SK-N-SH treated with all-trans-retinoic acid at 6 μM for 48 hours (cell line): Measurements from ENCODE around the gene NRAP.

Source experiments
- ATAC-seq: fragments of 200-7000 bp; cut with Tn5 transposase; 3 replicates; pipeline ENCODE4 v1.9.1; 2020; ENCODE audit warnings: mild to moderate bottlenecking, moderate library complexity
- ARNTL ChIP-seq: fragments of 450-650 bp; formaldehyde crosslinking; IDR thresholded peaks from 2 replicates; pipeline ENCODE4 v1.5.0; 2020; ENCODE audit warnings: low read depth, mild to moderate bottlenecking, moderate library complexity, borderline replicate concordance
- BACH2 ChIP-seq: fragments of 250-450 bp; sonication (Bioruptor Pico); IDR thresholded peaks from 2 replicates; pipeline ENCODE4 v1.9.0; 2021; ENCODE audit warnings: mild to moderate bottlenecking, borderline replicate concordance
- CREB5 ChIP-seq: fragments of 250-450 bp; sonication (Bioruptor Pico); IDR thresholded peaks from 2 replicates; pipeline ENCODE4 v1.5.1; 2020; ENCODE audit warnings: low read depth, mild to moderate bottlenecking, moderate library complexity
- CSDC2 ChIP-seq: fragments of 250-450 bp; sonication (Bioruptor Pico); IDR thresholded peaks from 2 replicates; pipeline ENCODE4 v1.5.0; 2020; ENCODE audit warnings: mild to moderate bottlenecking, moderate library complexity
- CSRNP3 ChIP-seq: fragments of 250-450 bp; sonication (Bioruptor Pico); IDR thresholded peaks from 2 replicates; pipeline ENCODE4 v1.5.1; 2021; ENCODE audit warnings: mild to moderate bottlenecking, moderate library complexity
- ESRRG ChIP-seq: fragments of 250-450 bp; sonication (Bioruptor Pico); IDR thresholded peaks from 2 replicates; pipeline ENCODE4 v1.6.1; 2021; ENCODE audit warnings: mild to moderate bottlenecking
- OSR1 ChIP-seq: fragments of 250-450 bp; sonication (Bioruptor Pico); IDR thresholded peaks from 2 replicates; pipeline ENCODE4 v1.8.0; 2022; ENCODE audit warnings: moderate library complexity, mild to moderate bottlenecking, inconsistent platforms
- PATZ1 ChIP-seq: fragments of 250-450 bp; sonication (Bioruptor Pico); IDR thresholded peaks from 2 replicates; pipeline ENCODE4 v1.8.0; 2020; ENCODE audit warnings: mild to moderate bottlenecking, moderate library complexity, borderline replicate concordance
- POU6F1 ChIP-seq: fragments of 250-450 bp; sonication (Bioruptor Pico); IDR thresholded peaks from 2 replicates; pipeline ENCODE4 v1.8.0; 2021; ENCODE audit warnings: low read depth, mild to moderate bottlenecking, moderate library complexity, borderline replicate concordance
- PPARA ChIP-seq: fragments of 250-450 bp; sonication (Bioruptor Pico); IDR thresholded peaks from 2 replicates; pipeline ENCODE4 v1.5.0; 2020; ENCODE audit warnings: mild to moderate bottlenecking, borderline replicate concordance
- RARB ChIP-seq: fragments of 250-450 bp; sonication (Bioruptor Pico); IDR thresholded peaks from 2 replicates; pipeline ENCODE4 v1.8.0; 2021; ENCODE audit warnings: mild to moderate bottlenecking, moderate library complexity
- SNAI2 ChIP-seq: fragments of 250-450 bp; sonication (Bioruptor Pico); IDR thresholded peaks from 2 replicates; pipeline ENCODE4 v1.5.0; 2020; ENCODE audit warnings: mild to moderate bottlenecking, moderate library complexity
- TSHZ2 ChIP-seq: fragments of 250-450 bp; sonication (Bioruptor Pico); IDR thresholded peaks from 2 replicates; pipeline ENCODE4 v1.5.0; 2020; ENCODE audit warnings: mild to moderate bottlenecking, moderate library complexity
- ZC3H10 ChIP-seq: fragments of 250-450 bp; sonication (Bioruptor Pico); IDR thresholded peaks from 2 replicates; pipeline ENCODE4 v1.5.1; 2021; ENCODE audit warnings: mild to moderate bottlenecking, moderate library complexity
- ZNF565 ChIP-seq: fragments of 450-650 bp; formaldehyde crosslinking; conservative IDR thresholded peaks from 2 replicates; pipeline ENCODE4 v1.5.0; 2020; ENCODE audit warnings: low read depth, mild to moderate bottlenecking, moderate library complexity
- ZNF70 ChIP-seq: fragments of 450-650 bp; formaldehyde crosslinking; IDR thresholded peaks from 2 replicates; pipeline ENCODE4 v1.5.0; 2020; ENCODE audit warnings: mild to moderate bottlenecking, moderate library complexity
- ZNF8 ChIP-seq: fragments of 450-650 bp; formaldehyde crosslinking; IDR thresholded peaks from 2 replicates; pipeline ENCODE4 v1.5.0; 2020; ENCODE audit warnings: mild to moderate bottlenecking, moderate library complexity

Gene NRAP

GRCh38 chr10:113569576-113569975 is 94.3 kb downstream of the NRAP start (continued):
- TF ChIP-seq CREB5 (CRISPR knock-in tag) (no peak), PATZ1 (CRISPR knock-in tag) (no peak), ESRRG (CRISPR knock-in tag) (no peak)

- TF ChIP-seq SNAI2 (no peak), PPARA (CRISPR knock-in tag) (no peak), CSRNP3 (CRISPR knock-in tag) (no peak), OSR1 (CRISPR knock-in tag) (no peak)
- no peak for ATAC-seq
These were observed 97.0 kb downstream of the NRAP start for GRCh38 chr10:113566888-113567287.

GRCh38 chr10:113565364-113565763 is 98.5 kb downstream of the NRAP start:
- TF ChIP-seq ZNF565 (CRISPR knock-in tag) (no peak), TSHZ2 (CRISPR knock-in tag) (no peak), ZC3H10 (no peak), CSDC2 (CRISPR knock-in tag) (no peak), BACH2 (no peak), PATZ1 (CRISPR knock-in tag) (no peak)
- no peak for ATAC-seq

- peak; percentile 99 for ATAC-seq
- TF ChIP-seq ZNF70 (CRISPR knock-in tag) (no peak), PATZ1 (CRISPR knock-in tag) (no peak), POU6F1 (no peak), ZNF8 (CRISPR knock-in tag) (no peak), ARNTL (CRISPR knock-in tag) (no peak), ESRRG (CRISPR knock-in tag) (no peak), RARB (CRISPR knock-in tag) (no peak), CSDC2 (CRISPR knock-in tag) (no peak)
These were observed 100.3 kb downstream of the NRAP start for GRCh38 chr10:113563306-113564088.
